Activated naive CD4-positive, alpha-beta T cell treated with anti-CD3 and anti-CD28 coated beads, Interleukin-2, amount 50 U/mL, for 24 hours (primary cell): Measurements from ENCODE around the gene PRRC2B.

Experiments
- H3K27ac Mint-ChIP-seq: one replicate; pipeline ENCODE4 v1.8.0; 2021; ENCODE audit warnings: mild to moderate bottlenecking, mixed read lengths
- H3K27me3 Mint-ChIP-seq: one replicate; pipeline ENCODE4 v1.8.0; 2021; ENCODE audit warnings: mixed read lengths
- H3K36me3 Mint-ChIP-seq: one replicate; pipeline ENCODE4 v1.8.0; 2021; ENCODE audit warnings: mixed read lengths
- H3K4me1 Mint-ChIP-seq: one replicate; pipeline ENCODE4 v1.8.0; 2021; ENCODE audit warnings: mixed read lengths
- H3K4me3 Mint-ChIP-seq: one replicate; pipeline ENCODE4 v1.8.0; 2021; ENCODE audit warnings: mild to moderate bottlenecking, mixed read lengths
- H3K9me3 Mint-ChIP-seq: one replicate; pipeline ENCODE4 v1.8.0; 2021; ENCODE audit warnings: mixed read lengths

Gene PRRC2B

GRCh38 chr9:131487621-131488031 is 93.7 kb downstream of the PRRC2B start:
- Mint-ChIP-seq H3K36me3 (peaks cover 16% of the 10 kb centered on the region), H3K9me3 (no peaks in the 10 kb centered on the region), H3K27ac (peak overlapping the region; percentile 59), H3K4me3 (no peak overlapping the region), H3K27me3 (no peaks in the 10 kb centered on the region), H3K4me1 (peaks cover 9% of the 10 kb centered on the region)

GRCh38 chr9:131490514-131490913 is 96.6 kb downstream of the PRRC2B start:
- Mint-ChIP-seq H3K4me1 (peaks cover 9% of the 10 kb centered on the region), H3K27me3 (no peaks in the 10 kb centered on the region), H3K27ac (peak overlapping the region; percentile 19), H3K9me3 (no peaks in the 10 kb centered on the region), H3K4me3 (no peak overlapping the region), H3K36me3 (peaks cover 23% of the 10 kb centered on the region)

- H3K4me1 Mint-ChIP-seq, result peaks cover 9% of the 10 kb centered on the region
- H3K27me3 Mint-ChIP-seq, result no peaks in the 10 kb centered on the region
- no peaks in the 10 kb centered on the region for H3K9me3 Mint-ChIP-seq
- no peak overlapping the region for H3K27ac Mint-ChIP-seq
- H3K4me3 Mint-ChIP-seq, result no peak overlapping the region
- H3K36me3 Mint-ChIP-seq, result peaks cover 23% of the 10 kb centered on the region
Measured at GRCh38 chr9:131491001-131491710, 97.3 kb downstream of the PRRC2B start.

- Mint-ChIP-seq H3K36me3 (peaks cover 23% of the 10 kb centered on the region), H3K4me1 (peaks cover 9% of the 10 kb centered on the region), H3K27me3 (no peaks in the 10 kb centered on the region), H3K27ac (peak overlapping the region; percentile 59), H3K9me3 (no peaks in the 10 kb centered on the region), H3K4me3 (no peak overlapping the region)
Measured at GRCh38 chr9:131492070-131492469, 98.2 kb downstream of the PRRC2B start.

- H3K36me3 Mint-ChIP-seq, result peaks cover 18% of the 10 kb centered on the region
- no peak overlapping the region for H3K27ac Mint-ChIP-seq
- H3K4me3 Mint-ChIP-seq, result no peak overlapping the region
- no peaks in the 10 kb centered on the region for H3K9me3 Mint-ChIP-seq
- no peaks in the 10 kb centered on the region for H3K27me3 Mint-ChIP-seq
- peaks cover 21% of the 10 kb centered on the region for H3K4me1 Mint-ChIP-seq
Measured at GRCh38 chr9:131494296-131494870, 100.5 kb downstream of the PRRC2B start.

GRCh38 chr9:131495785-131496184 is 101.9 kb downstream of the PRRC2B start:
- no peaks in the 10 kb centered on the region for H3K9me3 Mint-ChIP-seq
- no peak overlapping the region for H3K27ac Mint-ChIP-seq
- no peak overlapping the region for H3K4me3 Mint-ChIP-seq
- peaks cover 11% of the 10 kb centered on the region for H3K36me3 Mint-ChIP-seq
- no peaks in the 10 kb centered on the region for H3K27me3 Mint-ChIP-seq
- H3K4me1 Mint-ChIP-seq, result peaks cover 32% of the 10 kb centered on the region

- no peak overlapping the region for H3K4me3 Mint-ChIP-seq
- peaks cover 44% of the 10 kb centered on the region for H3K4me1 Mint-ChIP-seq
- H3K27ac Mint-ChIP-seq, result peak overlapping the region; percentile 82
- H3K9me3 Mint-ChIP-seq, result no peaks in the 10 kb centered on the region
- no peaks in the 10 kb centered on the region for H3K27me3 Mint-ChIP-seq
- peaks cover 7% of the 10 kb centered on the region for H3K36me3 Mint-ChIP-seq
Measured at GRCh38 chr9:131496844-131497405, 103.0 kb downstream of the PRRC2B start.

GRCh38 chr9:131499254-131499767 is 105.4 kb downstream of the PRRC2B start:
- Mint-ChIP-seq H3K9me3 (no peaks in the 10 kb centered on the region), H3K27ac (peak overlapping the region; percentile 63), H3K36me3 (peaks cover 2% of the 10 kb centered on the region), H3K27me3 (no peaks in the 10 kb centered on the region), H3K4me1 (peaks cover 55% of the 10 kb centered on the region), H3K4me3 (peak overlapping the region; percentile 11)

- H3K4me3 Mint-ChIP-seq, result peak overlapping the region; percentile 95
- peak overlapping the region; percentile 90 for H3K27ac Mint-ChIP-seq
- H3K27me3 Mint-ChIP-seq, result no peaks in the 10 kb centered on the region
- H3K9me3 Mint-ChIP-seq, result no peaks in the 10 kb centered on the region
- peaks cover 2% of the 10 kb centered on the region for H3K36me3 Mint-ChIP-seq
- peaks cover 65% of the 10 kb centered on the region for H3K4me1 Mint-ChIP-seq
Measured at GRCh38 chr9:131500377-131500776, 106.5 kb downstream of the PRRC2B start.

GRCh38 chr9:131500939-131501541 is 107.2 kb downstream of the PRRC2B start:
- H3K27me3 Mint-ChIP-seq, result no peaks in the 10 kb centered on the region
- H3K4me1 Mint-ChIP-seq, result peaks cover 66% of the 10 kb centered on the region
- peaks cover 2% of the 10 kb centered on the region for H3K36me3 Mint-ChIP-seq
- no peaks in the 10 kb centered on the region for H3K9me3 Mint-ChIP-seq
- peak overlapping the region; percentile 90 for H3K27ac Mint-ChIP-seq
- peak overlapping the region; percentile 95 for H3K4me3 Mint-ChIP-seq

GRCh38 chr9:131502781-131503625 is 109.1 kb downstream of the PRRC2B start, which contains the start of gene POMT1:
TSS of gene POMT1 (plus strand) at chr9:131502918. CDS start at chr9:131504219, 1,301 bp downstream.
- H3K4me1 Mint-ChIP-seq, result peaks cover 61% of the 10 kb centered on the region
- H3K27me3 Mint-ChIP-seq, result no peaks in the 10 kb centered on the region
- H3K4me3 Mint-ChIP-seq, result peak within 1 kb of the TSS; percentile 95
- peak within 1 kb of the TSS; percentile 81 for H3K27ac Mint-ChIP-seq
- peaks cover 4% of the 10 kb centered on the region for H3K36me3 Mint-ChIP-seq
- H3K9me3 Mint-ChIP-seq, result no peaks in the 10 kb centered on the region

- H3K27me3 Mint-ChIP-seq, result no peaks in the 10 kb centered on the region
- H3K4me1 Mint-ChIP-seq, result peaks cover 53% of the 10 kb centered on the region
- peaks cover 4% of the 10 kb centered on the region for H3K36me3 Mint-ChIP-seq
- H3K4me3 Mint-ChIP-seq, result peak overlapping the region; percentile 95
- no peaks in the 10 kb centered on the region for H3K9me3 Mint-ChIP-seq
- peak overlapping the region; percentile 70 for H3K27ac Mint-ChIP-seq
Measured at GRCh38 chr9:131503626-131504465, 110.0 kb downstream of the PRRC2B start.

GRCh38 chr9:131505012-131505411 is 111.1 kb downstream of the PRRC2B start:
- H3K27me3 Mint-ChIP-seq, result no peaks in the 10 kb centered on the region
- no peaks in the 10 kb centered on the region for H3K9me3 Mint-ChIP-seq
- H3K4me1 Mint-ChIP-seq, result peaks cover 41% of the 10 kb centered on the region
- H3K27ac Mint-ChIP-seq, result no peak overlapping the region
- H3K36me3 Mint-ChIP-seq, result peaks cover 9% of the 10 kb centered on the region
- peak overlapping the region; percentile 49 for H3K4me3 Mint-ChIP-seq

GRCh38 chr9:131511416-131511815 is 117.5 kb downstream of the PRRC2B start:
- Mint-ChIP-seq H3K27ac (no peak overlapping the region), H3K4me3 (no peak overlapping the region), H3K36me3 (peaks cover 11% of the 10 kb centered on the region)

More at GRCh38 chr9:131511416-131511815, 117.5 kb downstream of the PRRC2B start:
- Mint-ChIP-seq H3K9me3 (no peaks in the 10 kb centered on the region), H3K4me1 (no peaks in the 10 kb centered on the region), H3K27me3 (no peaks in the 10 kb centered on the region)
